ENCODE data around the gene HS6ST3.

DNA sequence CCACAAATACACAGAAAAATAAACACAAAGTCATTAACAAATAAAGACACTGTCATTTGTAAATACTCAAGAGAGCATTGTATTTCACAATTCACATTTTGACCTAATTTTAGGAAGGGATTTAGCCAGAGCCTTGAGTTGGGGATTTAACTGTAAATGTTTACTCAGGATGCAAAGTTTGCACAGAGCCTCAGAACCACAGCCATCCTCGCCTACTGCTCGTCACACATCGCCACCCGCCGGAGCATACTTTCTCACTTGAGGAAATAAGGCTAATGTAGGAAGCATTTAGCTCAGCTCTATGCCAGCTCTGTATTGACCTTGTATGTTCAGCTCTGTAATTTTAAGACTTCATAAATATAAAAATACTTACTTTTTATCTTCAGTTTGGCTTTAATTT, 461.6 kb downstream of the HS6ST3 start:
- TF ChIP-seq, protein P1, sequence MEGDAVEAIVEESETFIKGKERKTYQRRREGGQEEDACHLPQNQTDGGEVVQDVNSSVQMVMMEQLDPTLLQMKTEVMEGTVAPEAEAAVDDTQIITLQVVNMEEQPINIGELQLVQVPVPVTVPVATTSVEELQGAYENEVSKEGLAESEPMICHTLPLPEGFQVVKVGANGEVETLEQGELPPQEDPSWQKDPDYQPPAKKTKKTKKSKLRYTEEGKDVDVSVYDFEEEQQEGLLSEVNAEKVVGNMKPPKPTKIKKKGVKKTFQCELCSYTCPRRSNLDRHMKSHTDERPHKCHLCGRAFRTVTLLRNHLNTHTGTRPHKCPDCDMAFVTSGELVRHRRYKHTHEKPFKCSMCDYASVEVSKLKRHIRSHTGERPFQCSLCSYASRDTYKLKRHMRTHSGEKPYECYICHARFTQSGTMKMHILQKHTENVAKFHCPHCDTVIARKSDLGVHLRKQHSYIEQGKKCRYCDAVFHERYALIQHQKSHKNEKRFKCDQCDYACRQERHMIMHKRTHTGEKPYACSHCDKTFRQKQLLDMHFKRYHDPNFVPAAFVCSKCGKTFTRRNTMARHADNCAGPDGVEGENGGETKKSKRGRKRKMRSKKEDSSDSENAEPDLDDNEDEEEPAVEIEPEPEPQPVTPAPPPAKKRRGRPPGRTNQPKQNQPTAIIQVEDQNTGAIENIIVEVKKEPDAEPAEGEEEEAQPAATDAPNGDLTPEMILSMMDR (IDR thresholded peaks at IDR 0.05; ENCODE audit: low read length): no peak
- TF ChIP-seq EZH2 (IDR thresholded peaks at IDR 0.05; ENCODE audit: borderline replicate concordance, low read length): no peak

All from OCI-LY1 (cell line).